ENCODE data around the gene DTX2.
"Not testable (repeated sequence)": the region's sequence is repeated elsewhere in the genome, so short reads cannot be mapped to it uniquely, and the experiment has no call there.

DNA sequence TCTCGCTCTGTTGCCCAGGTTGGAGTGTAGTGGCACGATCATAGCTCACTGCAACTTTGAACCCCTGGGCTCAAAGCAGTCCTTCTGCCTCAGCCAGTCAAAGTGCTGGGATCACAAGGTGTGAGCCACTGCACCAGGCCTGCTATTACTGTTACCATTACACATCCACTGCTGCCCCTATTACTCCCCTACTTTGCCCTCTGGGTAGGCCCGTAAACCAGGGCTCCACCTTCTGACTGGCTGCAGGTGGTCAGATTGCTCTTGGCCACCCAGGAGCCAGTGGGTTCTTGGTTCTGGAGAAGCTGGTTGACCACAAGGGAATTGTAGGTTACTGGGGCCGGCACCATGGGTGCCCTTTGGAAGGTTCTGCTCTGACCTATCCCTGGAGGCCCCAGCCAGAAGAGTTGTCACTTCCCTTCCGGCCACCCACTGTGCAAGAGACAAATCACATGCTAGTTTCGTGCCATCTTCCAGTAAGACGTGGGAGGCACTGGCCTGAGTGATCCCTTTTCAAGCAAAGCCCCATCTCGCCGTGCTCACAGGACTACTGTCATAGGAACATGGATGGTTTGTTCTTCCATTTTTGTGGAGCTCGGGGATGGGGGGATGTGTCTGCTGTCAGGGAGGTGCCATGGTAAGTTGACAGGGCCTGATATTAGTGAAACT is 10.2 kb downstream of the DTX2 start:
- not testable (repeated sequence) for TF ChIP-seq POLR2A (IDR thresholded peaks at IDR 0.05; ENCODE audit: low read length); GATA1 (IDR thresholded peaks at IDR 0.05; ENCODE audit: low read depth, low read length)
